ENCODE data around the gene ABCE1. TPM values are rescaled to one million over a fixed set of nuclear protein-coding genes. Genes with fewer than 3 reads are reported as not detected.

The ABCE1 gene
- total and polyA plus RNA-seq, 2 experiments from 2014 or later, result 24.1 to 51.0 TPM

GRCh38 chr4:145177511-145177905 lies 79.4 kb downstream of the ABCE1 start:
- Histone ChIP-seq H3K4me3 (peak overlapping the region; percentile 90), H3K27ac (peak overlapping the region; percentile 94), H3K36me3 (peaks cover 10% of the 10 kb centered on the region), H3K4me1 (ENCODE audit: low read depth) (peaks cover 21% of the 10 kb centered on the region), H3K27me3 (no peaks in the 10 kb centered on the region), H3K9me3 (ENCODE audit: low read depth) (no peaks in the 10 kb centered on the region)
- peak; percentile 54 to 58 for DNase-seq (ENCODE audit: low read depth in 1 of 2, low spot score in 1 of 2)
- TF ChIP-seq, protein P1, sequence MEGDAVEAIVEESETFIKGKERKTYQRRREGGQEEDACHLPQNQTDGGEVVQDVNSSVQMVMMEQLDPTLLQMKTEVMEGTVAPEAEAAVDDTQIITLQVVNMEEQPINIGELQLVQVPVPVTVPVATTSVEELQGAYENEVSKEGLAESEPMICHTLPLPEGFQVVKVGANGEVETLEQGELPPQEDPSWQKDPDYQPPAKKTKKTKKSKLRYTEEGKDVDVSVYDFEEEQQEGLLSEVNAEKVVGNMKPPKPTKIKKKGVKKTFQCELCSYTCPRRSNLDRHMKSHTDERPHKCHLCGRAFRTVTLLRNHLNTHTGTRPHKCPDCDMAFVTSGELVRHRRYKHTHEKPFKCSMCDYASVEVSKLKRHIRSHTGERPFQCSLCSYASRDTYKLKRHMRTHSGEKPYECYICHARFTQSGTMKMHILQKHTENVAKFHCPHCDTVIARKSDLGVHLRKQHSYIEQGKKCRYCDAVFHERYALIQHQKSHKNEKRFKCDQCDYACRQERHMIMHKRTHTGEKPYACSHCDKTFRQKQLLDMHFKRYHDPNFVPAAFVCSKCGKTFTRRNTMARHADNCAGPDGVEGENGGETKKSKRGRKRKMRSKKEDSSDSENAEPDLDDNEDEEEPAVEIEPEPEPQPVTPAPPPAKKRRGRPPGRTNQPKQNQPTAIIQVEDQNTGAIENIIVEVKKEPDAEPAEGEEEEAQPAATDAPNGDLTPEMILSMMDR (IDR thresholded peaks at IDR 0.05; ENCODE audit: low read depth, low read length), result no peak

DNA sequence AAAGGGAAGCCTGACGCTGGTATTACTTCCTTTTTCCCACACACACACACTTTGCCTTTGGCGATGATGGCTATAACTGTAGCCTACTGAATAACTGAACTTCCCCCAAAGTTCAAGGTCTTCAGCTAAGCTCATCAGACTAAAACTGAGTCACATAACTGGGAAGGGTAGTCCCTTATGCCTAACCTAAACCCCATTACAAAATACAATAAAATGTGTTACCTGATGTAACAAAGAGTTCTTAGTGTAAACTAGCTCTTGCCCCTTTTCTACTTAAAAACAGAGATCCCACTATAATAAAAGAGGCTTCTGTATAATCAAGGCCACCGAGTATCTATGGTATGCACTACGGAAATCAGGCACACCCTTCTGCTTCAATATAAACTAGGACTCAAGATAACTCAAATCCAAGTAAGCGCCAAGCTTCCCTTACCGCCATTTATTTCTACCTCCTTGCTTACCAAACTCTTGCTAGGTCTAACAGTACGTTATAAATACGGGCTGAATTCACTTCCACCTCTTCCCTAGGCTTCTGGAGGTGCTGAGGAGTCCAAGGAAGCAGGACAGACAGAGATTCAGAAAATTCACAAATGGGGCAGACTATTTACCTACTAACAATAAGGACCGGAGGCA lies 79.9 kb downstream of the ABCE1 start:
- peaks cover 10% of the 10 kb centered on the region for H3K36me3 ChIP-seq
- peaks cover 24% of the 10 kb centered on the region for H3K4me1 ChIP-seq (ENCODE audit: low read depth)
- H3K4me3 ChIP-seq, result peak overlapping the region; percentile 90
- TF ChIP-seq, protein P1 (IDR thresholded peaks at IDR 0.05; ENCODE audit: low read depth, low read length), result no peak
- peak overlapping the region; percentile 94 for H3K27ac ChIP-seq
- no peaks in the 10 kb centered on the region for H3K27me3 ChIP-seq
- DNase-seq (ENCODE audit: low read depth in 1 of 2, low spot score in 1 of 2), result peak in 1 of 2 donors; percentile 34
- no peaks in the 10 kb centered on the region for H3K9me3 ChIP-seq (ENCODE audit: low read depth)

DNA sequence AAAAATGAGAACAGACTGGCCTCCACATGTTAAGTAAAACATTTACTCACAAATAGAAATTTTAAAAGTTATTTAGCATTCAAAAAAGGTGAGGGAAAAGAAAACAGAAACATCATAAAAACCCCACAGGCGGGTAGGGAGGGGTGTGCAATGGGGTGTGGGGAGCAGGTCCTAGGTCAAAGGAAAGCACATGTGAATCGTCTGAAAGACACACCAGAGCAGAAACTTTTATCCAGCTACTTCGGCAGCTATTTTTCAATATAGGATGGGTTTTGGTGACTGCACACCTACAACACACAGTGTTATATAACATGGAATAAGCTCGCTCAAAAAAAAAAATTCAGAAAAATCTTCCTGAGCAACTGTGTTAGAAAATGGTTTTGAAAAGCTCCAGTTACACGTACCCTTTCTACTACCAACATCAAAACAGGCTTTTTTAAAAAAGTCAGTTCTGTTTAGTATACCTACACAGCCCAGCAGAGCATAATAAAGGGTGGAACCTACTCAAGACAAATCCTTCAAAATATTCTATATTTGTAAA lies 80.7 kb downstream of the ABCE1 start:
- H3K9me3 ChIP-seq (ENCODE audit: low read depth), result no peaks in the 10 kb centered on the region
- H3K27ac ChIP-seq, result peak overlapping the region; percentile 94
- TF ChIP-seq, protein P1 (IDR thresholded peaks at IDR 0.05; ENCODE audit: low read depth, low read length), result no peak
- H3K4me3 ChIP-seq, result peak overlapping the region; percentile 90
- H3K4me1 ChIP-seq (ENCODE audit: low read depth), result peaks cover 24% of the 10 kb centered on the region
- H3K27me3 ChIP-seq, result no peaks in the 10 kb centered on the region
- H3K36me3 ChIP-seq, result peaks cover 7% of the 10 kb centered on the region
- DNase-seq (ENCODE audit: low read depth in 1 of 2, low spot score in 1 of 2), result no peak

Other genes with a start within 250 kb of the ABCE1 start
- gene ANAPC10, start 115 bp upstream of the ABCE1 start, total RNA-seq, result 17.4 and 20.1 TPM in 2 replicates
- 26.9 and 36.5 TPM in 2 replicates for gene ANAPC10, start 115 bp upstream of the ABCE1 start, polyA plus RNA-seq
- gene OTUD4, start 82.3 kb downstream of the ABCE1 start, total RNA-seq, result 14.9 and 26.4 TPM in 2 replicates
- gene OTUD4, start 82.3 kb downstream of the ABCE1 start, polyA plus RNA-seq, result 22.9 and 38.8 TPM in 2 replicates